Liver (tissue), 9 donors: ENCODE results near the gene NBAS. TPM values are rescaled to one million over a fixed set of nuclear protein-coding genes. Genes with fewer than 3 reads are reported as not detected.

Experiments
- DNase-seq: peaks from one replicate; pipeline ENCODE4 v3.0.0-alpha.2; 2017; ENCODE audit warnings: low spot score
- H3K27ac ChIP-seq, 2 donors: one replicate each; pipeline ENCODE4 v1.7.0; 2013; ENCODE audit warnings: inconsistent platforms in 2 of 2, low read length in 2 of 2, control low read depth in 1 of 2, low read depth in 1 of 2, mild to moderate bottlenecking in 1 of 2
- H3K27me3 ChIP-seq, 4 donors: one replicate each; pipeline versions ENCODE4 v1.6.1 to v1.7.0; 2013; ENCODE audit warnings: low read length in 3 of 4, inconsistent platforms in 1 of 4, mild to moderate bottlenecking in 1 of 4, moderate library complexity in 1 of 4; ENCODE audit not compliant: control insufficient read depth in 4 of 4, insufficient read depth in 4 of 4
- H3K36me3 ChIP-seq, 4 donors: one replicate each; pipeline versions ENCODE4 v1.6.1 to v1.7.0; 2013; ENCODE audit warnings: low read length in 3 of 4, mild to moderate bottlenecking in 3 of 4, low read depth in 1 of 4, moderate library complexity in 1 of 4; ENCODE audit not compliant: control insufficient read depth in 4 of 4, insufficient read depth in 3 of 4
- H3K4me1 ChIP-seq, 4 donors: one replicate each; pipeline versions ENCODE4 v1.6.1 to v1.7.0; 2013; ENCODE audit warnings: low read length in 3 of 4, mild to moderate bottlenecking in 3 of 4, moderate library complexity in 1 of 4; ENCODE audit not compliant: control insufficient read depth in 4 of 4, insufficient read depth in 4 of 4
- H3K4me3 ChIP-seq, 3 donors: one replicate each; pipeline versions ENCODE4 v1.6.1 to v1.7.0; 2013; ENCODE audit warnings: low read length in 3 of 3, control low read depth in 1 of 3, low read depth in 1 of 3, mild to moderate bottlenecking in 1 of 3
- H3K9ac ChIP-seq, 2 donors: one replicate each; pipeline ENCODE4 v1.7.0; 2013; ENCODE audit warnings: low read length in 2 of 2, mild to moderate bottlenecking in 2 of 2, moderate library complexity in 2 of 2, control low read depth in 1 of 2, low read depth in 1 of 2
- H3K9me3 ChIP-seq, 4 donors: one replicate each; pipeline versions ENCODE4 v1.6.1 to v1.7.0; 2013; ENCODE audit warnings: low read length in 3 of 4; ENCODE audit not compliant: control insufficient read depth in 4 of 4
- EGR1 ChIP-seq, 2 donors: IDR thresholded peaks; 2 replicates each; pipeline ENCODE4 v1.6.1; 2016 to 2018; ENCODE audit warnings: antibody characterized with exemption in 2 of 2, low read depth in 2 of 2
- FOXA1 ChIP-seq: IDR thresholded peaks from 2 replicates; pipeline ENCODE4 v1.6.1; 2016; ENCODE audit warnings: antibody characterized with exemption
- FOXA2 ChIP-seq: IDR thresholded peaks from 2 replicates; pipeline ENCODE4 v1.6.1; 2016; ENCODE audit warnings: antibody characterized with exemption
- GABPA ChIP-seq, 2 donors: IDR thresholded peaks in 1 of 2; conservative IDR thresholded peaks in 1 of 2; 2 replicates each; pipeline ENCODE4 v1.6.1; 2016; ENCODE audit warnings: antibody characterized with exemption in 2 of 2, mild to moderate bottlenecking in 1 of 2, moderate library complexity in 1 of 2
- HNF4G ChIP-seq: IDR thresholded peaks from 2 replicates; pipeline ENCODE4 v1.6.1; 2016; ENCODE audit warnings: antibody characterized with exemption
- RAD21 ChIP-seq, 2 donors: IDR thresholded peaks; 2 replicates each; pipeline ENCODE4 v1.6.1; 2016; ENCODE audit warnings: antibody characterized with exemption in 2 of 2, mild to moderate bottlenecking in 2 of 2
- SP1 ChIP-seq: IDR thresholded peaks from 2 replicates; pipeline ENCODE4 v1.6.1; 2018; ENCODE audit warnings: antibody characterized with exemption, mild to moderate bottlenecking
- TAF1 ChIP-seq: conservative IDR thresholded peaks from 2 replicates; pipeline ENCODE4 v1.6.1; 2016; ENCODE audit warnings: antibody characterized with exemption, mild to moderate bottlenecking
- WGBS: extraction: QIAGEN DNeasy Blood & Tissue Kit; methylation state at CpG from one replicate; pipeline ENCODE4 v1.1.7; 2013; 5-methylcytosine and 5-hydroxymethylcytosine counted together
- polyA plus RNA-seq, 2 donors: library from polyadenylated mRNA; stranded (reverse) in 1 of 2; unstranded in 1 of 2; fragments of 200-250 nt in 1 of 2; fragments of >200 nt in 1 of 2; fragmentation: Nextera tagmentation in 1 of 2; extraction: Ambion mirVana in 1 of 2; gene quantifications; one replicate each; pipeline versions ENCODE4 v1.2.1 to v1.2.3, GENCODE V29; 2013 to 2015
- total RNA-seq, 2 donors: library from RNA; depleted of rRNA; stranded (reverse); fragments of >200 nt; gene quantifications; one replicate each; pipeline ENCODE4 v1.2.3, GENCODE V29; 2014
- TF ChIP-seq, protein P1 (sequence below): fragments of 150-350 bp; IDR thresholded peaks from 2 replicates; pipeline ENCODE4 v1.5.1; 2017; ENCODE audit warnings: improper control_type of control experiment, low read depth, low read length; ENCODE audit not compliant: missing input control
- TF ChIP-seq, protein P2 (sequence below): IDR thresholded peaks from 2 replicates; pipeline ENCODE4 v1.6.1; 2016; ENCODE audit warnings: antibody characterized with exemption, mild to moderate bottlenecking
- TF ChIP-seq, protein P3 (sequence below): IDR thresholded peaks from 2 replicates; pipeline ENCODE4 v1.6.1; 2016; ENCODE audit warnings: antibody characterized with exemption
- TF ChIP-seq, protein P4 (sequence below): IDR thresholded peaks from 2 replicates; pipeline ENCODE4 v1.6.1; 2016; ENCODE audit warnings: antibody characterized with exemption
- donor health status: healthy.
- donor health status: healthy.
- donor health status: healthy.
- donor health status: healthy.
- donor health status: healthy.

The NBAS gene
- total and polyA plus RNA-seq, 4 donors: 10.5 to 40.0 (median 18.9) TPM

DNA sequence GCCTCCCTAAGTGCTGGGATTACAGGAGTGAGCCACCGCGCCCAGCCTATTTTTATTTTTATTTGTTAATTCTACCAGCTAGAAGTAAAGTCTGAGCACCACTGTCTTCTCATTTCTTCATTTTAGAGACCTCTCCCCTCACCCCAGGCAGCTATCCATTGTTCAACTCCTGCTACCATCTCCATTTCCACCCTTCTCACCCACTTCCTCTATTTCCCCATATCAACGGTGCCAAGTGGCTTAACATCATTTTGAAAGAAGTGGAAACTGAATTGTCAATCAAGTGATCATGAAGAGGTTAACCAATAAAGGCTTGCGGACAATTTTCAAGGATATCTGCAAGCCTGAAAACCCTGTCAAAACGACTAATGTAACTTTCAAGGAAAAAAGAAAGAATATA is 323.1 kb downstream of the NBAS start:
- TF ChIP-seq, protein P1, sequence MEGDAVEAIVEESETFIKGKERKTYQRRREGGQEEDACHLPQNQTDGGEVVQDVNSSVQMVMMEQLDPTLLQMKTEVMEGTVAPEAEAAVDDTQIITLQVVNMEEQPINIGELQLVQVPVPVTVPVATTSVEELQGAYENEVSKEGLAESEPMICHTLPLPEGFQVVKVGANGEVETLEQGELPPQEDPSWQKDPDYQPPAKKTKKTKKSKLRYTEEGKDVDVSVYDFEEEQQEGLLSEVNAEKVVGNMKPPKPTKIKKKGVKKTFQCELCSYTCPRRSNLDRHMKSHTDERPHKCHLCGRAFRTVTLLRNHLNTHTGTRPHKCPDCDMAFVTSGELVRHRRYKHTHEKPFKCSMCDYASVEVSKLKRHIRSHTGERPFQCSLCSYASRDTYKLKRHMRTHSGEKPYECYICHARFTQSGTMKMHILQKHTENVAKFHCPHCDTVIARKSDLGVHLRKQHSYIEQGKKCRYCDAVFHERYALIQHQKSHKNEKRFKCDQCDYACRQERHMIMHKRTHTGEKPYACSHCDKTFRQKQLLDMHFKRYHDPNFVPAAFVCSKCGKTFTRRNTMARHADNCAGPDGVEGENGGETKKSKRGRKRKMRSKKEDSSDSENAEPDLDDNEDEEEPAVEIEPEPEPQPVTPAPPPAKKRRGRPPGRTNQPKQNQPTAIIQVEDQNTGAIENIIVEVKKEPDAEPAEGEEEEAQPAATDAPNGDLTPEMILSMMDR: no peak
- TF ChIP-seq HNF4G: no peak
- DNase-seq: no peak
- Histone ChIP-seq H3K27me3 (no peaks in the 10 kb centered on the region), H3K27ac (no peak overlapping the region), H3K4me3 (no peak overlapping the region), H3K4me1 (no peaks in the 10 kb centered on the region), H3K36me3 (peaks cover 0 to 8% (median under 1%) of the 10 kb centered on the region in 4 donors), H3K9me3 (no peaks in the 10 kb centered on the region), H3K9ac (no peak overlapping the region)
- WGBS: 91% methylated on average over 5 of the region's 5 CpGs

DNA sequence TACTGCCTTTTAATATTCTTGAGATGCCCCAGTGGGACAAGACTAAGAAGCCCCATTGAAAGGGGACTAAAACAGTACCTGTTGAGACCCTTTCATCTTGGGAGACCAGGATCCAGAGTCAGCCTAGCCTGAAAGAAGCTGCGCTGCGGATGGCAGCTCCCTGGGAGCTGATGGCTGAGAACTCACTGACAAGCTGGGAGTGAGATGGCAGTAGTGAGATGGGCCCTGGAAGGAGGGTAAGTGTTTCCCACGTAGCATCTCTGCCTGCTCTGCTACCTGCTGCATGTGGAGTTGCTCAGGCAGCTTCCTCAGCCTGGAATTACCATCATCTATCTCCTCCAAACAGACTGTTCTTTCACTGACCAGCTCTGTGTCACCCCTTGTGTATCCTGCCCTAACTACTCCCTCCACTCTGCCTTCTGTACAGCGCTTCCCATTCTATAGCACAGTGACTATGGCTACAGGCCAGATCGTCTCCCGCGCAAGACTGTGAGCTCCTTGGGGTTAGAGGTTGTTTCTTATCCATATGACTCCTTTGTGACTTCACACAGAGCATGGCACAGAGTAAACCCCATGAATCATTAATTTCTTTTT is 330.4 kb downstream of the NBAS start:
- DNase-seq: no peak
- WGBS: 97% methylated on average over 7 of the region's 7 CpGs
- no peak overlapping the region for H3K9ac ChIP-seq
- TF ChIP-seq SP1 (no peak), GABPA (IDR thresholded peaks at IDR 0.05 in 1 of 2, conservative IDR thresholded peaks at IDR 0.05 in 1 of 2) (no peak), FOXA1 (no peak), RAD21 (IDR thresholded peaks at IDR 0.05) (no peak), FOXA2 (no peak), TAF1 (no peak), HNF4G (no peak), EGR1 (IDR thresholded peaks at IDR 0.05; ENCODE audit: low read depth in 2 of 2) (no peak)
- TF ChIP-seq, protein P2, sequence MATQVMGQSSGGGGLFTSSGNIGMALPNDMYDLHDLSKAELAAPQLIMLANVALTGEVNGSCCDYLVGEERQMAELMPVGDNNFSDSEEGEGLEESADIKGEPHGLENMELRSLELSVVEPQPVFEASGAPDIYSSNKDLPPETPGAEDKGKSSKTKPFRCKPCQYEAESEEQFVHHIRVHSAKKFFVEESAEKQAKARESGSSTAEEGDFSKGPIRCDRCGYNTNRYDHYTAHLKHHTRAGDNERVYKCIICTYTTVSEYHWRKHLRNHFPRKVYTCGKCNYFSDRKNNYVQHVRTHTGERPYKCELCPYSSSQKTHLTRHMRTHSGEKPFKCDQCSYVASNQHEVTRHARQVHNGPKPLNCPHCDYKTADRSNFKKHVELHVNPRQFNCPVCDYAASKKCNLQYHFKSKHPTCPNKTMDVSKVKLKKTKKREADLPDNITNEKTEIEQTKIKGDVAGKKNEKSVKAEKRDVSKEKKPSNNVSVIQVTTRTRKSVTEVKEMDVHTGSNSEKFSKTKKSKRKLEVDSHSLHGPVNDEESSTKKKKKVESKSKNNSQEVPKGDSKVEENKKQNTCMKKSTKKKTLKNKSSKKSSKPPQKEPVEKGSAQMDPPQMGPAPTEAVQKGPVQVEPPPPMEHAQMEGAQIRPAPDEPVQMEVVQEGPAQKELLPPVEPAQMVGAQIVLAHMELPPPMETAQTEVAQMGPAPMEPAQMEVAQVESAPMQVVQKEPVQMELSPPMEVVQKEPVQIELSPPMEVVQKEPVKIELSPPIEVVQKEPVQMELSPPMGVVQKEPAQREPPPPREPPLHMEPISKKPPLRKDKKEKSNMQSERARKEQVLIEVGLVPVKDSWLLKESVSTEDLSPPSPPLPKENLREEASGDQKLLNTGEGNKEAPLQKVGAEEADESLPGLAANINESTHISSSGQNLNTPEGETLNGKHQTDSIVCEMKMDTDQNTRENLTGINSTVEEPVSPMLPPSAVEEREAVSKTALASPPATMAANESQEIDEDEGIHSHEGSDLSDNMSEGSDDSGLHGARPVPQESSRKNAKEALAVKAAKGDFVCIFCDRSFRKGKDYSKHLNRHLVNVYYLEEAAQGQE: no peak
- TF ChIP-seq, protein P3, sequence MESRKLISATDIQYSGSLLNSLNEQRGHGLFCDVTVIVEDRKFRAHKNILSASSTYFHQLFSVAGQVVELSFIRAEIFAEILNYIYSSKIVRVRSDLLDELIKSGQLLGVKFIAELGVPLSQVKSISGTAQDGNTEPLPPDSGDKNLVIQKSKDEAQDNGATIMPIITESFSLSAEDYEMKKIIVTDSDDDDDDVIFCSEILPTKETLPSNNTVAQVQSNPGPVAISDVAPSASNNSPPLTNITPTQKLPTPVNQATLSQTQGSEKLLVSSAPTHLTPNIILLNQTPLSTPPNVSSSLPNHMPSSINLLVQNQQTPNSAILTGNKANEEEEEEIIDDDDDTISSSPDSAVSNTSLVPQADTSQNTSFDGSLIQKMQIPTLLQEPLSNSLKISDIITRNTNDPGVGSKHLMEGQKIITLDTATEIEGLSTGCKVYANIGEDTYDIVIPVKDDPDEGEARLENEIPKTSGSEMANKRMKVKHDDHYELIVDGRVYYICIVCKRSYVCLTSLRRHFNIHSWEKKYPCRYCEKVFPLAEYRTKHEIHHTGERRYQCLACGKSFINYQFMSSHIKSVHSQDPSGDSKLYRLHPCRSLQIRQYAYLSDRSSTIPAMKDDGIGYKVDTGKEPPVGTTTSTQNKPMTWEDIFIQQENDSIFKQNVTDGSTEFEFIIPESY: no peak
- TF ChIP-seq, protein P4, sequence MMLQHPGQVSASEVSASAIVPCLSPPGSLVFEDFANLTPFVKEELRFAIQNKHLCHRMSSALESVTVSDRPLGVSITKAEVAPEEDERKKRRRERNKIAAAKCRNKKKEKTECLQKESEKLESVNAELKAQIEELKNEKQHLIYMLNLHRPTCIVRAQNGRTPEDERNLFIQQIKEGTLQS: no peak
- H3K36me3 ChIP-seq: peaks cover 1 to 14% (median 6%) of the 10 kb centered on the region in 4 donors
- H3K4me1 ChIP-seq: no peaks in the 10 kb centered on the region
- no peak overlapping the region for H3K27ac ChIP-seq
- no peaks in the 10 kb centered on the region for H3K9me3 ChIP-seq
- H3K4me3 ChIP-seq: no peak overlapping the region
- H3K27me3 ChIP-seq: no peaks in the 10 kb centered on the region
